ENCODE results near the gene MNX1. TPM values are rescaled to one million over a fixed set of nuclear protein-coding genes. Genes with fewer than 3 reads are reported as not detected.

MNX1 gene
- total and polyA plus RNA-seq, 2 donors (not counting 3 experiments of a cell fraction or from before 2014, with no cell fraction given) = not detected

DNA sequence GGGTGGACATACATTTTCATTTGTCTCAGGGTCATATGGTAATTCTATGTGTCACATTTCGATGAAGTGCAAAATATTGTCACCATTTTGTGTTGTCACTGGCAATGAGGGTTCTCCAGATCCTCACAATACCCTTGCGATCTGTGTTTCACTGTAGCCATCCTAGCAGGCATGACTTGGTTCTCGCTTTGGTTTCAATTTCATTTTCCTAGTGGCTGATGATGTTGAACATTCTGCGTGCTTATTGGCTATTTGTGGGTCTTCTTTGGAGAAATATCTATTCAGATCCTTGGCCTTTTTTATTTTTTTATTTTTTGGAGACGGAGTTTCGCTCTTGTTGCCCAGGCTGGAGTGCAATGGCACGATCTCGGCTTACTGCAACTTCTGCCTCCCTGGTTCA, 24.8 kb upstream of the MNX1 start:
- Histone ChIP-seq H2AFZ (ENCODE audit: low read depth, low read length) (no peak overlapping the region), H3K27me3 (ENCODE audit: control insufficient read depth in 2 of 2, insufficient read depth in 2 of 2, low read length in 2 of 2) (no peaks in the 10 kb centered on the region), H3K4me2 (ENCODE audit: insufficient read depth, low read length) (no peak overlapping the region), H3K27ac (ENCODE audit: insufficient read depth, low read depth, low read length) (no peak overlapping the region), H3K36me3 (ENCODE audit: control insufficient read depth in 2 of 2, extremely low read depth in 1 of 2, insufficient read depth in 2 of 2, low read length in 2 of 2) (no peaks in the 10 kb centered on the region), H3K4me3 (replicated peaks in 1 of 3; ENCODE audit: insufficient read depth in 1 of 3, low read depth in 1 of 3, low read length in 3 of 3) (no peak overlapping the region), H3K9ac (replicated peaks; ENCODE audit: extremely low read depth, insufficient read depth, low read length) (no peak overlapping the region), H3K79me2 (ENCODE audit: control insufficient read depth, insufficient read depth, low read length) (no peaks in the 10 kb centered on the region), H3K9me3 (replicated peaks; ENCODE audit: control insufficient read depth, insufficient read depth, low read length) (no peaks in the 10 kb centered on the region), H3K4me1 (ENCODE audit: control insufficient read depth, extremely low read depth, insufficient read depth, low read length) (no peaks in the 10 kb centered on the region), H4K20me1 (replicated peaks; ENCODE audit: control insufficient read depth, extremely low read depth, insufficient read depth, low read length) (no peaks in the 10 kb centered on the region), H3K9me1 (replicated peaks; ENCODE audit: control insufficient read depth, extremely low read depth, insufficient read depth, low read length) (no peaks in the 10 kb centered on the region)
- TF ChIP-seq GATA2 (IDR thresholded peaks at IDR 0.05; ENCODE audit: insufficient read depth, insufficient read length, low read depth, low read length) (no peak), MYC (IDR thresholded peaks at IDR 0.05; ENCODE audit: low read depth, low read length) (no peak), EZH2 (IDR thresholded peaks at IDR 0.05; ENCODE audit: borderline replicate concordance, low read depth, low read length, severe bottlenecking) (no peak)
- POLR2A ChIA-PET = no interaction called here
- dilution Hi-C loops (cut with MboI; ENCODE audit: extremely low pct_ligation_motif_present, low sequenced_read_pairs) = no loop called here
- CTCF ChIA-PET = no interaction called here
- FAIRE-seq (no peak), DNase-seq (ENCODE audit: low read depth, low spot score) (no peak)
- BruUV-seq (replicated peaks) = no TSS peak
- intact Hi-C loops (cut with micrococcal nuclease) = no loop called here

DNA sequence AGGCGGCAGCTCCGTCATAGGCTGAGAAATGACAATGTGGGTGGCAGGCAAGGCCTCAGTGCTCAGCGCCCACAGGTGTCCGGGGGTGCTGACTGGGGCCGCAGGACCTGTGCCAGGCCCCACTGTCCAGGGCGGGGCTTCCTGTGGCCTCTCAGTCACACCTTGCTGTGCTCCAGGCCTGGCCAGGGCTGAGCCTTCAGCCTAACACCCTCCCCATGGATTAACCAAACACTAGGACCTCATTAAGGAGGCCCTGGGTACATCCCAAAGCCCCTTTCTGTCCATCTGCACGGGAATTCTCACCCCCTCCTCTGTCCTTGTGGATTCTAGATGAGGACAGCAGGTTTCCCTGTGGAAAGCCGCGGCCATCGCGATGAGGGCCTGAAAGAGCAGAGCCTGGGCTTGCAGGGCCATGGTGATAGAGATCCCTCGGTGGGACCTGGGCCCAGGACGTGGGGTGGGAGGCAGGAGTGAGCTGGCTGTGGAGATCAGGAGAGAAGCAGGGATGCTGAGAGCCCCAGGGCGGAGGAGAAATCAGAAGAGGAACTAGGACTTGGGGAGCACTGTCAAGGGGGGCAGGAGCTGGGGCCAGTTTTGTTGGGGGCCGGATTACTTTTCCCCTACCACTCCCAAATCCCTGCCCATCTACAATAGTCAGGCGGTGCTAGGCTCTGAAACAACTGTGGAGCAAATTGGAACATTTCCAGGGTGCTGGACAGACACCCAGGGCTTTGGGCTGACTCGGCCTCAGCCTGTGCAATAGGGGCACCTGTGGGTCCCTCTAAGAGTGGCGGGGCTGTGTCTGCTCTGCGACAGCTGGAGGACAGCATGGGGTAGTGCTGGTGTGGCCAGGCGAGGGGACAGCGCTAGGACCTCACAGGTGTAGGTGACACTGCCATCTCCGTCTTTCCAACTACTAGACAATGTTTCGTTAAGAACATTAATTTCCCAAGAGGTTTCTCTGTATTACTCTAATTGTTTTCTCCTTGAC, 23.3 kb upstream of the MNX1 start:
- no peak overlapping the region for H2AFZ ChIP-seq (ENCODE audit: low read depth, low read length)
- CTCF ChIA-PET = no interaction called here

More for the DNA sequence above, 23.3 kb upstream of the MNX1 start:
- intact Hi-C loops (cut with micrococcal nuclease) = no loop called here
- no peaks in the 10 kb centered on the region for H3K36me3 ChIP-seq (ENCODE audit: control insufficient read depth in 2 of 2, extremely low read depth in 1 of 2, insufficient read depth in 2 of 2, low read length in 2 of 2)
- H3K9ac ChIP-seq (replicated peaks; ENCODE audit: extremely low read depth, insufficient read depth, low read length) = no peak overlapping the region
- FAIRE-seq (no peak), DNase-seq (ENCODE audit: low read depth, low spot score) (no peak)
- H3K27me3 ChIP-seq (ENCODE audit: control insufficient read depth in 2 of 2, insufficient read depth in 2 of 2, low read length in 2 of 2) = no peaks in the 10 kb centered on the region
- no peak overlapping the region for H3K27ac ChIP-seq (ENCODE audit: insufficient read depth, low read depth, low read length)
- POLR2A ChIA-PET = no interaction called here
- no TSS peak for BruUV-seq (replicated peaks)
- no peaks in the 10 kb centered on the region for H3K4me1 ChIP-seq (ENCODE audit: control insufficient read depth, extremely low read depth, insufficient read depth, low read length)
- H3K4me3 ChIP-seq (replicated peaks in 1 of 3; ENCODE audit: insufficient read depth in 1 of 3, low read depth in 1 of 3, low read length in 3 of 3) = no peak overlapping the region
- no peaks in the 10 kb centered on the region for H3K9me1 ChIP-seq (replicated peaks; ENCODE audit: control insufficient read depth, extremely low read depth, insufficient read depth, low read length)
- H3K79me2 ChIP-seq (ENCODE audit: control insufficient read depth, insufficient read depth, low read length) = no peaks in the 10 kb centered on the region
- H3K4me2 ChIP-seq (ENCODE audit: insufficient read depth, low read length) = no peak overlapping the region
- H4K20me1 ChIP-seq (replicated peaks; ENCODE audit: control insufficient read depth, extremely low read depth, insufficient read depth, low read length) = no peaks in the 10 kb centered on the region
- dilution Hi-C loops (cut with MboI; ENCODE audit: extremely low pct_ligation_motif_present, low sequenced_read_pairs) = no loop called here
- H3K9me3 ChIP-seq (replicated peaks; ENCODE audit: control insufficient read depth, insufficient read depth, low read length) = no peaks in the 10 kb centered on the region
- TF ChIP-seq EZH2 (IDR thresholded peaks at IDR 0.05; ENCODE audit: borderline replicate concordance, low read depth, low read length, severe bottlenecking) (no peak), GATA2 (IDR thresholded peaks at IDR 0.05; ENCODE audit: insufficient read depth, insufficient read length, low read depth, low read length) (no peak), FOS (IDR thresholded peaks at IDR 0.05; ENCODE audit: borderline replicate concordance, insufficient read depth, low read length) (no peak)
- TF ChIP-seq, protein P1, sequence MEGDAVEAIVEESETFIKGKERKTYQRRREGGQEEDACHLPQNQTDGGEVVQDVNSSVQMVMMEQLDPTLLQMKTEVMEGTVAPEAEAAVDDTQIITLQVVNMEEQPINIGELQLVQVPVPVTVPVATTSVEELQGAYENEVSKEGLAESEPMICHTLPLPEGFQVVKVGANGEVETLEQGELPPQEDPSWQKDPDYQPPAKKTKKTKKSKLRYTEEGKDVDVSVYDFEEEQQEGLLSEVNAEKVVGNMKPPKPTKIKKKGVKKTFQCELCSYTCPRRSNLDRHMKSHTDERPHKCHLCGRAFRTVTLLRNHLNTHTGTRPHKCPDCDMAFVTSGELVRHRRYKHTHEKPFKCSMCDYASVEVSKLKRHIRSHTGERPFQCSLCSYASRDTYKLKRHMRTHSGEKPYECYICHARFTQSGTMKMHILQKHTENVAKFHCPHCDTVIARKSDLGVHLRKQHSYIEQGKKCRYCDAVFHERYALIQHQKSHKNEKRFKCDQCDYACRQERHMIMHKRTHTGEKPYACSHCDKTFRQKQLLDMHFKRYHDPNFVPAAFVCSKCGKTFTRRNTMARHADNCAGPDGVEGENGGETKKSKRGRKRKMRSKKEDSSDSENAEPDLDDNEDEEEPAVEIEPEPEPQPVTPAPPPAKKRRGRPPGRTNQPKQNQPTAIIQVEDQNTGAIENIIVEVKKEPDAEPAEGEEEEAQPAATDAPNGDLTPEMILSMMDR (IDR thresholded peaks at IDR 0.05; ENCODE audit: extremely low read depth in 1 of 2, insufficient read depth in 1 of 2, low read depth in 1 of 2, low read length in 2 of 2) = no peak

Measured in endothelial cell of umbilical vein (primary cell).